IPS-15b (cell line): Measurements from ENCODE around the gene ZNF451.
A peak's percentile ranks its signal among the peaks of the same experiment; 100 is the strongest.
"Not testable (repeated sequence)": the region's sequence is repeated elsewhere in the genome, so short reads cannot be mapped to it uniquely, and the experiment has no call there.

Source experiments
- H3K27me3 ChIP-seq: one replicate; pipeline ENCODE4 v1.6.1; 2013; ENCODE audit warnings: low read length; ENCODE audit not compliant: control insufficient read depth, insufficient read depth
- H3K36me3 ChIP-seq: one replicate; pipeline ENCODE4 v1.6.1; 2013; ENCODE audit warnings: low read length; ENCODE audit not compliant: control insufficient read depth, insufficient read depth
- H3K4me1 ChIP-seq: one replicate; pipeline ENCODE4 v1.6.1; 2013; ENCODE audit warnings: mild to moderate bottlenecking, low read length; ENCODE audit not compliant: control insufficient read depth, insufficient read depth
- H3K4me3 ChIP-seq: one replicate; pipeline ENCODE4 v1.5.1; 2013; ENCODE audit warnings: low read depth, low read length
- H3K9ac ChIP-seq: one replicate; pipeline ENCODE4 v1.6.1; 2013; ENCODE audit warnings: low read depth, mild to moderate bottlenecking, low read length
- H3K9me3 ChIP-seq: one replicate; pipeline ENCODE4 v1.6.1; 2013; ENCODE audit warnings: mild to moderate bottlenecking, low read length; ENCODE audit not compliant: control insufficient read depth, insufficient read depth

ZNF451 gene

DNA sequence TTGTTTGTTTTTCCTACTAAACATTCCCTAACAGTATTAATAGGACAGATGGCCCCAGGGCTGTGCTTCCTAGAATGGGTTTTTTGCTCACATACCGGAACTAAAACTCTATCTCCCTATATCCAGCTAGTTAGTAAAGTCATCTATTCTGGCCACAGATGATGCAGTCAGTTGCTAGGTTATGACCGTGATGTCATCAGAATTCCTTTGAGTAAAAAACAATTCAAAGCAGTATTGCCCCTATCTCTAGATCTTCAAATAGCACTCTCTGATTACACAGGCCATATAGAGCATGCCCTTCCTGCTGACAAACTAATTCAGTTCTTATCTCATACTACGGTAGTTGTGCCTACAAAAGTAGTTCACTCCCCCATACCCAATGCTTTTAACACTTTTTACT, 17.9 kb upstream of the ZNF451 start:
- Histone ChIP-seq H3K9ac (no peak overlapping the region), H3K4me1 (peaks cover 21% of the 10 kb centered on the region), H3K27me3 (peaks cover 72% of the 10 kb centered on the region), H3K9me3 (no peaks in the 10 kb centered on the region), H3K36me3 (no peaks in the 10 kb centered on the region), H3K4me3 (no peak overlapping the region)

DNA sequence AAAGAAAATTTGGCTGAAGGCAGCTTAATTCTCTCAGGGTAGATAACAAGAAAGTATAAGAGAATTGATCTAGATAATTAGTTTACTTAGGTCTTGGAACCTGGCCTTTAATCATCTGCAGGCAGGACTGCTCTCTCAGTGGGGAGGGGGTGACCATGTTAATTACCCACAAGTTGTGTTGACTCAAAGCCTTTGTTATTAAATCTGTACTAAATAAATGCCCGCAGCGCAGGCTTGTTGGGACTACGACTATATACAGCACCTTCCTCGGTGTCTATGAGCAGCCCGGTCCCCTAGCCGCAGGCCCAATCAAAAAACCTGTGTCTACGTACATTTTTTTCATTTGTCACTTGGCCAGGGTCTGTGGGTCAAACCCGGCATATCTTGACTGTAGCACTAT, 15.6 kb upstream of the ZNF451 start:
- no peaks in the 10 kb centered on the region for H3K9me3 ChIP-seq
- H3K4me3 ChIP-seq: no peak overlapping the region
- no peak overlapping the region for H3K9ac ChIP-seq
- H3K4me1 ChIP-seq: peaks cover 17% of the 10 kb centered on the region
- no peaks in the 10 kb centered on the region for H3K36me3 ChIP-seq
- peaks cover 67% of the 10 kb centered on the region for H3K27me3 ChIP-seq

DNA sequence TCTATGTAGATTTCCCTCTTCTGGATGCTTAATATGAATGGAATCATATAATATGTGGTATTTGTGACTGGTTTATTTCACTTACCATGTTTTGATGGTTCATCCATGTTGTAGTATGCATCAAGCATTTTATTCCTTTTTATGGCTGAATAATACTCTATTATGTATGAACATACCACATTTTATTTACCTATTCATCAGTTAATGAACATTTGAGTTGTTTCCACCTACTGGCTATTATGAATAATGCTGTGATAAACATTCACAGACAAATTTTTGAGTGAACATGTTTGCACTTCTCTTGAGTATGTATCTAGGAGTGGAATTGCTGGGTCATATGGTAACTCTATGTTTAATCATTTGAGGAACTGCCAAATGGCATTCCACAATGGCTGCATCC, 14.9 kb upstream of the ZNF451 start:
- Histone ChIP-seq H3K9ac (no peak overlapping the region), H3K27me3 (peaks cover 64% of the 10 kb centered on the region), H3K36me3 (no peaks in the 10 kb centered on the region), H3K4me1 (peaks cover 13% of the 10 kb centered on the region), H3K4me3 (no peak overlapping the region), H3K9me3 (no peaks in the 10 kb centered on the region)

DNA sequence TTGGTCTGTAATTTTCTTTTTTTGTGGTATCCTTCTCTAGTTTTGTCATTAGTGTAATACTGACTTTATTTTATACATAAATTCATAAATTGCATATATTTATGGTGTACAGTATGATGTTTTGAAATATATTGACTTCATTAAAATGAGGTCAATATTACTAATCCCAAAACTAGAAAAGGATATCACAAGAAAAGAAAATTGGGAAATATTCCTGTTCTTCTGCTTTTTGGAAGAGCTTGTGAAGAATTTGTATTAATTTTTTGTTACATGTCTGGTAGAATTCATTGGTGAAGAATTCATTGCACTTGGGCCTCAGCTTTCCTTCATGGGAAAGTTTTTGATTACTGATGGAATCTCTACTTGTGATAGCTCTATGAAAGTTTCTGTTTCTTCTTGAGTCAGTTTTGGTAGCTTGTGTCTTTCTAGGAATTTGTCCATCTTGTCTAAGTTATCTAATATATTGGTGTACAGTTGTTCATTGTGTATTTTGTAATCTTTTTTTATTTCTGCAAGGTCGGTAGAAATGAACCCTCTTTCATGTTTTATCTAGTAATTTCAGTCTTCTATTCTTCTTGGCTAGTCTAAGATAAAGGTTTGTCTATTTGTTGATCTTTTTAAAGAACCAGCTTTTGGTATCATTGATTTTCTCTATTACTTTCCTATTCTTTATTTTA, 11.3 kb upstream of the ZNF451 start:
- Histone ChIP-seq H3K27me3 (peaks cover 35% of the 10 kb centered on the region), H3K4me3 (no peak overlapping the region), H3K36me3 (no peaks in the 10 kb centered on the region), H3K9ac (no peak overlapping the region), H3K9me3 (no peaks in the 10 kb centered on the region), H3K4me1 (peaks cover 5% of the 10 kb centered on the region)

DNA sequence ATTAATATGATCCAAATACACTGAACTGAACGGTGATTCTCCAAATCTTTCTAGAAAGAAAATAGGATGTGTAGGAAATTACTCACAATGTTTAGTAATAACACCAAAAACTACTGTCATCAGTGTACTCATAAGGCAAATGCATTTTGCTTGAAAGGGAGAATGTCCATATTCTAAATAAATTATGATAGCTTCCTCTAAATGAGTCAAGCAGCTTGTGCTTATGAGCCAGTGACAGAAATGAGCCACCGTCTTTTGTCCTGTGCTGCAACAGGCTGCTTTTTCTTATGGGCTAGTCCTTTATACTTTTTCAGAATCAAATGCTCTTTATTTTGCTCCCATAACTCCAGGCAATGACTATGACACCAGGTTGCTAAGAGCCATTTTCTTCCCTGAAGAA, 4.5 kb upstream of the ZNF451 start:
- Histone ChIP-seq H3K9me3 (no peaks in the 10 kb centered on the region), H3K36me3 (no peaks in the 10 kb centered on the region)

DNA sequence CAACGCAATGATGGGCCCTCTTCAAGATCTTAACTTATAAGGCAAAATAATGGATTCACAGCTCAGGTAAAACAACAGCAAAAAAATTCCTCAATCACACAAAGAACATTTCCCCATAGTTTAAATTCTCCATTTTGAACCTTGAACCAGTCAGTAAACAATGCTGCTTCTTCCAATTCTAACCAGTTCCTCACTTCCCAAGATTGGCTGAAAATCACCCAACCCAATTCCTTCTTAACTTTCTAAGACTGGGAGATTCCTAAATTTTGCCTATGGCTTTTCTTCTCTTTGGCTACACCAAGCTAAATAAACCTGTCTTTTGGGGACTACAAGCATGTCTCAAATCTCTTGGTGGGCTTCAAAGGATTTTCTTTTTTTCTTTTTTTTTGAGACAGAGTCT, 3.1 kb upstream of the ZNF451 start:
- H3K4me3 ChIP-seq: no peak overlapping the region
- H3K4me1 ChIP-seq: peaks cover 6% of the 10 kb centered on the region
- no peaks in the 10 kb centered on the region for H3K36me3 ChIP-seq

More for the DNA sequence above, 4.5 kb upstream of the ZNF451 start:
- Histone ChIP-seq H3K4me1 (peaks cover 6% of the 10 kb centered on the region), H3K9ac (no peak overlapping the region), H3K4me3 (no peak overlapping the region), H3K27me3 (no peaks in the 10 kb centered on the region)

DNA sequence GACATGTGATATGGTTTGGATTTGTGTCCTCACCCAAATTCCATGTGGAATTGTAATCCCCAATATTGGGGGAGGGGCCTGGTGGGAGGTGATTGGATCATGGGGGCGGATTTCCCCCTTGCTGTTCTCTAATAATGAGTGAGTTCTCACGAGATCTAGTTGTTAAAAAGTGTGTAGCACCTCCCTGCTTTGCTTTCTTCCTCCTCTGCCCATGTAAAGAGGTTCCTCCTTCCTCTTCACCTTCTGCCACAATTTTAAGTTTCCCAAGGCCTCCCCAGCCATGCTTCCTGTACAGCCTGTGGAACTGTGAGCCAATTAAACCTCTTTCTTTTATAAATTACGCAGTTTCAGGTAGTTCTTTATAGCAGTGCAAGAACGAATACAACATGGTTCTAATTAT, 2.1 kb upstream of the ZNF451 start:
- H3K4me1 ChIP-seq: peaks cover 6% of the 10 kb centered on the region
- no peak overlapping the region for H3K4me3 ChIP-seq
- no peaks in the 10 kb centered on the region for H3K9me3 ChIP-seq
- H3K27me3 ChIP-seq: no peaks in the 10 kb centered on the region
- no peak overlapping the region for H3K9ac ChIP-seq
- no peaks in the 10 kb centered on the region for H3K36me3 ChIP-seq

More for the DNA sequence above, 3.1 kb upstream of the ZNF451 start:
- H3K9me3 ChIP-seq: no peaks in the 10 kb centered on the region
- no peaks in the 10 kb centered on the region for H3K27me3 ChIP-seq
- H3K9ac ChIP-seq: no peak overlapping the region

DNA sequence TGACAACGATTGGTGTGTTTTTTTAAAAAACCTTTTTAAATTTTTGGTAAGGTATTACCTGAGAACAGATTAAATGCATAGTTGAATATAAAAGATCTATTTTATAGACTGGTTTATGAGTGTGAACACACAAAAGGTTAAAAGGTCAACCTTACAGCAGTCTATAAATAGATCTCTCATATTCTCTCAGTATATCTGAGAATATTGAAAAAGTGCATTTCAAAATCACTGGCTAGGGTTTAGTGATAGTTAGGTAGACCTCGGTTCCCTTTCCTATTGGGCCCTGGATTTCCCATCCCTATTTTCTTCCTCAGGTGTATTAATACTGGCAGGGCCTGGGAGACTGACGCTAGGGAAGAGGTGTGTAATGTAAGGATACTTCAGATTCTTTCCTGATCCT, 723 bp upstream of the ZNF451 start:
- Histone ChIP-seq H3K27me3 (no peaks in the 10 kb centered on the region), H3K4me1 (peaks cover 6% of the 10 kb centered on the region), H3K9me3 (no peaks in the 10 kb centered on the region), H3K4me3 (peak overlapping the region; percentile 24), H3K9ac (no peak overlapping the region), H3K36me3 (no peaks in the 10 kb centered on the region)

DNA sequence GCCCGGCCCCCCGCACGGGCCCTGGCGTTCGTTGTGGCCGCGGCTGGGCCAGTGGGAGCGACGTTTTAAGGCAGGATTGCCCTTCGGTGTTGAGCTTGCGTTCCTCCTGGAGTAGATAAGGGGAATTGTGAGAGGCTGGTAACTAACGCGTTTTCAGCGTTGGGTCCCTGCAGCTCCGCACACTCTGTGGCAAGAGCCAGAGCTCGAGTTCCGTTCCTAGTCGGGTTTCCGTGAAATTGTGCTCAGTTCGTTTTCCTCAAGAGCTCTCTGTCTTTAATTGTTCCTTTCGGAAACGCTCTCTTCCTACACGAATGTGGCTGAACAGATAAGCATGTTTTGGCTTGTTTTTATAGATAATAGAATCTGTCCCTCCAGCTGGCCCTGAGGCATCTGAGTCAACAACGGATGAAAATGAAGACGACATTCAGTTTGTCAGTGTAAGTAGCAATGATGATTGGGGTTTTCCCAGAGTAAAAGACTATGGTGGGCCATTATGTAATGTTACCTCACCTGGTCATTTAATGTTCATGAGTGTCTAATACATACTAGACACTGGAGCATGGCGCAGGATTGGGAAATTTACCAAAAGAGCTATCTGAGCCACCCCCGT, 575 bp downstream of the ZNF451 start:
- H3K36me3 ChIP-seq, H3K9me3 ChIP-seq, H3K9ac ChIP-seq, H3K4me1 ChIP-seq, H3K27me3 ChIP-seq, H3K4me3 ChIP-seq: not testable (repeated sequence)

DNA sequence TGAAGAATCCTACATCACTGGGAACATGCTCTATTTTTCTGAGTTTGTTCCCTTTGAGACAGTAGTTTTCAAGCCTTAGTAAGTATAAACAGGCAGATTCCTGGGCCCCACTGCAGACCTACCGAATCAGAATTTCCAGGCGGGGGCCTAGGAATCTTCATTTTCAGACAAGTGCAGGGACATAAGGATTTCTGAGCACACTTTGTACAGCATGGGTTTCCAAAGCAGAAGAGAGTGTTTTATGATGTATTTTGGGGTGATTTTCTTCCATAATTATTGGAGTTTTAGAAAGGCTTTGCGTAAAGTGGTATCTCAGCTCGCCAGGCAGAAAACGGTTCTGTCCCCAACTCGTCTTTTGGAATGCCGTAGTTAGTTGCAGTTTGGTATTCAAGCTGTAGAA, 1.4 kb downstream of the ZNF451 start:
- peak overlapping the region; percentile 8 for H3K4me3 ChIP-seq
- not testable (repeated sequence) for H3K36me3 ChIP-seq, H3K4me1 ChIP-seq, H3K27me3 ChIP-seq, H3K9me3 ChIP-seq, H3K9ac ChIP-seq

DNA sequence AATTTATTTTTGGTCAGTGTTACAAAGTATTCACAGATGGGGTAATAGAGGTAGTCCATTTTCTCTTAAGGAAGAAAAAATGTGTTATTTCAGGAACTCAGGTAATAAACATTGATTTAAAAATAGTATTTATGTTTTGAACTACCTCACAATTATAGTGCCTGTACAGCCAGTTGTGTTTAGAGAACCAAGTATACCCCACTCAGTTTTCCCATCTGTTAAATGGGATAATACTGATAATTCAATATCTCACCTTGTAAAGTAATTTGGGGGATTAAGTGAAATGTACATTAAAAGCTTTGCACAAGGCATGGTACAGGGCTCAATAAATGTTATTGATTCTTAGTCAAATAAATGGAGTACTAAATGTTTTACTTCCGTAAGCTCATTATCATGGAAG, 4.7 kb downstream of the ZNF451 start:
- Histone ChIP-seq H3K9ac (no peak overlapping the region), H3K9me3 (no peaks in the 10 kb centered on the region), H3K4me3 (no peak overlapping the region), H3K4me1 (no peaks in the 10 kb centered on the region), H3K27me3 (no peaks in the 10 kb centered on the region), H3K36me3 (no peaks in the 10 kb centered on the region)

DNA sequence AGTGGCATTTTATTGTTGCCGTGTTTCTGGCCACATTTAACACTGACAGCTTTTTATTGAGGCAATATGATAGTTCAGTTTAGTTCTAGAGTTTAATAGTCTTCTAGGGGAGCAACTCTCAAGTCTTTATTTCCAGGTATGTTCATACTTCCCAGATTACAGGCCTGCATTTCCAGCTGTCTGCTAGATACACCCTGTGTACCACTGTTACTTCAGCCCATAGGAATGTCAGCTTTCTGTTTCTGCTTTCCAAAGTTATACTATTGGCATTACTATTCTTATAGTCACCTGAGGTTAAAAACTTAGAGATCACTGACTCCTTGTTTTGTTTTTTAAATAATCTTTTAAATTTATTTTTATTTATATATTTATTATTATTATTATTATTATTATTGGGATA, 7.6 kb downstream of the ZNF451 start:
- no peaks in the 10 kb centered on the region for H3K4me1 ChIP-seq

More for the DNA sequence above, 7.6 kb downstream of the ZNF451 start:
- no peak overlapping the region for H3K9ac ChIP-seq
- peaks cover 16% of the 10 kb centered on the region for H3K36me3 ChIP-seq
- no peaks in the 10 kb centered on the region for H3K9me3 ChIP-seq
- no peaks in the 10 kb centered on the region for H3K27me3 ChIP-seq
- H3K4me3 ChIP-seq: no peak overlapping the region
